Measurements from ENCODE around the gene RPUSD1. TPM values are rescaled to one million over a fixed set of nuclear protein-coding genes. Genes with fewer than 3 reads are reported as not detected.
"Not testable (repeated sequence)": the region's sequence is repeated elsewhere in the genome, so short reads cannot be mapped to it uniquely, and the experiment has no call there.

The RPUSD1 gene
- total RNA-seq, 1 donor from 2014 or later = 49.4 TPM

GRCh38 chr16:782258-782657 is 5.9 kb downstream of the RPUSD1 start:
- Mint-ChIP-seq H3K27me3 (ENCODE audit: insufficient read depth) (no peaks in the 10 kb centered on the region), H3K4me3 (no peak overlapping the region), H3K36me3 (ENCODE audit: low read depth) (no peaks in the 10 kb centered on the region), H3K27ac (no peak overlapping the region), H3K4me1 (ENCODE audit: low read depth) (no peaks in the 10 kb centered on the region), H3K9me3 (no peaks in the 10 kb centered on the region)
- intact Hi-C loops (cut with micrococcal nuclease) = no loop called here
- DNase-seq (ENCODE audit: low spot score) = no peak

- intact Hi-C loops (cut with micrococcal nuclease) = no loop called here
- H3K36me3 Mint-ChIP-seq (ENCODE audit: low read depth) = no peaks in the 10 kb centered on the region
These were observed 6.7 kb downstream of the RPUSD1 start for GRCh38 chr16:781346-782010.

GRCh38 chr16:780296-780695 is 7.9 kb downstream of the RPUSD1 start:
- no peak overlapping the region for H3K27ac Mint-ChIP-seq
- H3K27me3 Mint-ChIP-seq (ENCODE audit: insufficient read depth) = no peaks in the 10 kb centered on the region
- H3K36me3 Mint-ChIP-seq (ENCODE audit: low read depth) = no peaks in the 10 kb centered on the region
- no peak for DNase-seq (ENCODE audit: low spot score)
- H3K9me3 Mint-ChIP-seq = no peaks in the 10 kb centered on the region
- H3K4me3 Mint-ChIP-seq = no peak overlapping the region
- no peaks in the 10 kb centered on the region for H3K4me1 Mint-ChIP-seq (ENCODE audit: low read depth)
- intact Hi-C loops (cut with micrococcal nuclease) = no loop called here

More at GRCh38 chr16:781346-782010, 6.7 kb downstream of the RPUSD1 start:
- Mint-ChIP-seq H3K4me3 (no peak overlapping the region), H3K27me3 (ENCODE audit: insufficient read depth) (no peaks in the 10 kb centered on the region), H3K27ac (no peak overlapping the region), H3K4me1 (ENCODE audit: low read depth) (no peaks in the 10 kb centered on the region), H3K9me3 (no peaks in the 10 kb centered on the region)
- no peak for DNase-seq (ENCODE audit: low spot score)

GRCh38 chr16:779561-779960 is 8.6 kb downstream of the RPUSD1 start:
- Mint-ChIP-seq H3K4me1 (ENCODE audit: low read depth) (no peaks in the 10 kb centered on the region), H3K36me3 (ENCODE audit: low read depth) (no peaks in the 10 kb centered on the region), H3K9me3 (no peaks in the 10 kb centered on the region), H3K4me3 (no peak overlapping the region), H3K27ac (no peak overlapping the region), H3K27me3 (ENCODE audit: insufficient read depth) (no peaks in the 10 kb centered on the region)
- no peak for DNase-seq (ENCODE audit: low spot score)
- intact Hi-C loops (cut with micrococcal nuclease) = no loop called here

- DNase-seq (ENCODE audit: low spot score) = no peak
- Mint-ChIP-seq H3K4me3 (no peak overlapping the region), H3K36me3 (ENCODE audit: low read depth) (no peaks in the 10 kb centered on the region), H3K27ac (no peak overlapping the region), H3K27me3 (ENCODE audit: insufficient read depth) (no peaks in the 10 kb centered on the region), H3K9me3 (no peaks in the 10 kb centered on the region), H3K4me1 (ENCODE audit: low read depth) (no peaks in the 10 kb centered on the region)
- intact Hi-C loops (cut with micrococcal nuclease) = no loop called here
These were observed 9.2 kb downstream of the RPUSD1 start for GRCh38 chr16:778909-779527.

- no peaks in the 10 kb centered on the region for H3K4me1 Mint-ChIP-seq (ENCODE audit: low read depth)
- H3K27ac Mint-ChIP-seq = no peak overlapping the region
- intact Hi-C loops (cut with micrococcal nuclease) = no loop called here
- no peak overlapping the region for H3K4me3 Mint-ChIP-seq
- no peak for DNase-seq (ENCODE audit: low spot score)
- no peaks in the 10 kb centered on the region for H3K27me3 Mint-ChIP-seq (ENCODE audit: insufficient read depth)
- no peaks in the 10 kb centered on the region for H3K9me3 Mint-ChIP-seq
- H3K36me3 Mint-ChIP-seq (ENCODE audit: low read depth) = no peaks in the 10 kb centered on the region
These were observed 9.7 kb downstream of the RPUSD1 start for GRCh38 chr16:778447-778846.

- Mint-ChIP-seq H3K4me3 (no peak overlapping the region), H3K9me3 (no peaks in the 10 kb centered on the region), H3K27me3 (ENCODE audit: insufficient read depth) (no peaks in the 10 kb centered on the region), H3K27ac (no peak overlapping the region), H3K36me3 (ENCODE audit: low read depth) (no peaks in the 10 kb centered on the region), H3K4me1 (ENCODE audit: low read depth) (no peaks in the 10 kb centered on the region)
- intact Hi-C loops (cut with micrococcal nuclease) = no loop called here
- DNase-seq (ENCODE audit: low spot score) = no peak
These were observed 10.4 kb downstream of the RPUSD1 start for GRCh38 chr16:777826-778225.

- Mint-ChIP-seq H3K4me3 (no peak overlapping the region), H3K4me1 (ENCODE audit: low read depth) (no peaks in the 10 kb centered on the region), H3K27ac (no peak overlapping the region), H3K9me3 (no peaks in the 10 kb centered on the region), H3K27me3 (ENCODE audit: insufficient read depth) (no peaks in the 10 kb centered on the region), H3K36me3 (ENCODE audit: low read depth) (no peaks in the 10 kb centered on the region)
- intact Hi-C loops (cut with micrococcal nuclease) = no loop called here
- no peak for DNase-seq (ENCODE audit: low spot score)
These were observed 11.4 kb downstream of the RPUSD1 start for GRCh38 chr16:776824-777223.

GRCh38 chr16:776298-776697 is 11.9 kb downstream of the RPUSD1 start:
- H3K27ac Mint-ChIP-seq; DNase-seq (ENCODE audit: low spot score); H3K4me3 Mint-ChIP-seq; H3K9me3 Mint-ChIP-seq; intact Hi-C loops (cut with micrococcal nuclease); H3K27me3 Mint-ChIP-seq (ENCODE audit: insufficient read depth); H3K36me3 Mint-ChIP-seq (ENCODE audit: low read depth); H3K4me1 Mint-ChIP-seq (ENCODE audit: low read depth): not testable (repeated sequence)

GRCh38 chr16:775236-775796 is 12.9 kb downstream of the RPUSD1 start:
- Mint-ChIP-seq H3K4me1 (ENCODE audit: low read depth) (no peaks in the 10 kb centered on the region), H3K9me3 (no peaks in the 10 kb centered on the region), H3K36me3 (ENCODE audit: low read depth) (no peaks in the 10 kb centered on the region)

GRCh38 chr16:774086-775001 is 13.8 kb downstream of the RPUSD1 start:
- intact Hi-C loops (cut with micrococcal nuclease) = no loop called here
- no peaks in the 10 kb centered on the region for H3K4me1 Mint-ChIP-seq (ENCODE audit: low read depth)
- no peaks in the 10 kb centered on the region for H3K36me3 Mint-ChIP-seq (ENCODE audit: low read depth)
- no peak overlapping the region for H3K27ac Mint-ChIP-seq
- no peak overlapping the region for H3K4me3 Mint-ChIP-seq
- H3K9me3 Mint-ChIP-seq = no peaks in the 10 kb centered on the region
- DNase-seq (ENCODE audit: low spot score) = no peak
- no peaks in the 10 kb centered on the region for H3K27me3 Mint-ChIP-seq (ENCODE audit: insufficient read depth)

More at GRCh38 chr16:775236-775796, 12.9 kb downstream of the RPUSD1 start:
- H3K27me3 Mint-ChIP-seq (ENCODE audit: insufficient read depth) = no peaks in the 10 kb centered on the region
- no peak overlapping the region for H3K27ac Mint-ChIP-seq
- H3K4me3 Mint-ChIP-seq = no peak overlapping the region
- DNase-seq (ENCODE audit: low spot score) = no peak
- intact Hi-C loops (cut with micrococcal nuclease) = no loop called here

- Mint-ChIP-seq H3K9me3 (no peaks in the 10 kb centered on the region), H3K4me1 (ENCODE audit: low read depth) (no peaks in the 10 kb centered on the region), H3K27me3 (ENCODE audit: insufficient read depth) (no peaks in the 10 kb centered on the region), H3K36me3 (ENCODE audit: low read depth) (no peaks in the 10 kb centered on the region), H3K27ac (no peak overlapping the region), H3K4me3 (no peak overlapping the region)
- intact Hi-C loops (cut with micrococcal nuclease) = no loop called here
- no peak for DNase-seq (ENCODE audit: low spot score)
These were observed 15.2 kb downstream of the RPUSD1 start for GRCh38 chr16:772959-773358.

- intact Hi-C loops (cut with micrococcal nuclease) = no loop called here
- H3K4me1 Mint-ChIP-seq (ENCODE audit: low read depth) = no peaks in the 10 kb centered on the region
- H3K27me3 Mint-ChIP-seq (ENCODE audit: insufficient read depth) = no peaks in the 10 kb centered on the region
- H3K27ac Mint-ChIP-seq = no peak overlapping the region
- no peak for DNase-seq (ENCODE audit: low spot score)
- no peak overlapping the region for H3K4me3 Mint-ChIP-seq
- H3K36me3 Mint-ChIP-seq (ENCODE audit: low read depth) = no peaks in the 10 kb centered on the region
- H3K9me3 Mint-ChIP-seq = no peaks in the 10 kb centered on the region
These were observed 17.8 kb downstream of the RPUSD1 start for GRCh38 chr16:770411-770810.

Measured in activated T-helper 1 cell treated with anti-CD3 and anti-CD28 coated beads, Interleukin-12 subunit alpha, Interleukin-12 subunit beta, Interleukin-2, Interleukin-4 antibody, amounts not matched to agents 30 ng/mL and 10 ng/mL and 1 ng/mL, durations not matched to agents 14 hours and 24 hours and 36 hours (primary cell).